ENCODE results near the gene SLC1A7.

Gene SLC1A7

GRCh38 chr1:53090227-53091147 is 52.0 kb downstream of the SLC1A7 start:
- no peak for DNase-seq

GRCh38 chr1:53089478-53090226 is 52.8 kb downstream of the SLC1A7 start:
- DNase-seq = no peak

- no peak for DNase-seq
Observed at GRCh38 chr1:53088616-53089300, 53.7 kb downstream of the SLC1A7 start.

- DNase-seq = no peak
Observed at GRCh38 chr1:53087332-53088285, 54.8 kb downstream of the SLC1A7 start.

- no peak for DNase-seq
Observed at GRCh38 chr1:53086491-53087070, 55.9 kb downstream of the SLC1A7 start.

GRCh38 chr1:53085405-53085804 is 57.0 kb downstream of the SLC1A7 start:
- DNase-seq = no peak

- no peak for DNase-seq
Observed at GRCh38 chr1:53084589-53084971, 57.9 kb downstream of the SLC1A7 start.

GRCh38 chr1:53083636-53084588 is 58.5 kb downstream of the SLC1A7 start:
- no peak for DNase-seq

GRCh38 chr1:53082826-53083455 is 59.5 kb downstream of the SLC1A7 start:
- no peak for DNase-seq

- no peak for DNase-seq
Observed at GRCh38 chr1:53081384-53082066, 60.9 kb downstream of the SLC1A7 start.

- no peak for DNase-seq
Observed at GRCh38 chr1:53080769-53081168, 61.7 kb downstream of the SLC1A7 start.

- DNase-seq = no peak
Observed at GRCh38 chr1:53080041-53080440, 62.4 kb downstream of the SLC1A7 start.

GRCh38 chr1:53079251-53079650 is 63.2 kb downstream of the SLC1A7 start:
- no peak for DNase-seq

GRCh38 chr1:53078333-53079101 is 63.9 kb downstream of the SLC1A7 start:
- no peak for DNase-seq

- DNase-seq = no peak
Observed at GRCh38 chr1:53077599-53077965, 64.9 kb downstream of the SLC1A7 start.

- no peak for DNase-seq
Observed at GRCh38 chr1:53076721-53077598, 65.5 kb downstream of the SLC1A7 start.

GRCh38 chr1:53076165-53076564 is 66.3 kb downstream of the SLC1A7 start:
- no peak for DNase-seq
